ENCODE results near the gene MTMR3. TPM values are rescaled to one million over a fixed set of nuclear protein-coding genes. Genes with fewer than 3 reads are reported as not detected.

The MTMR3 gene
- total and polyA plus RNA-seq, 2 experiments from 2014 or later, result 12.6 to 22.2 TPM

GRCh38 chr22:30036656-30037055 is 153.7 kb downstream of the MTMR3 start:
- Histone ChIP-seq H3K79me2 (ENCODE audit: insufficient read depth) (no peaks in the 10 kb centered on the region), H3K9me3 (ENCODE audit: low read depth) (no peaks in the 10 kb centered on the region), H3K27me3 (replicated peaks; ENCODE audit: insufficient read depth) (no peaks in the 10 kb centered on the region), H3K4me2 (ENCODE audit: unreplicated experiment) (no peak overlapping the region), H3K4me1 (ENCODE audit: insufficient read depth) (peaks cover 20% of the 10 kb centered on the region), H3K9me2 (ENCODE audit: insufficient read depth) (no peaks in the 10 kb centered on the region), H4K20me1 (ENCODE audit: insufficient read depth) (no peaks in the 10 kb centered on the region), H3K36me3 (ENCODE audit: low read depth) (no peaks in the 10 kb centered on the region), H2AFZ (no peak overlapping the region), H3K27ac (no peak overlapping the region), H3K9ac (no peak overlapping the region), H3F3A (ENCODE audit: insufficient read depth) (peaks cover 21% of the 10 kb centered on the region), H3K4me3 (no peak overlapping the region)
- WGBS, 2 experiments (ENCODE audit: low coverage in 1 of 2, low lambda C conversion rate in 2 of 2, missing lambda C conversion rate in 2 of 2), result 41 to 46% methylated on average over 2 of the region's 2 CpGs
- peak; percentile 59 for DNase-seq
- in situ Hi-C loops (cut with MboI), result no loop called here
- no peak for TF ChIP-seq EZH2phosphoT487 (IDR thresholded peaks at IDR 0.05; ENCODE audit: insufficient read depth, low read depth)
- no peak for TF ChIP-seq EZH2 (IDR thresholded peaks at IDR 0.05; ENCODE audit: insufficient read depth, poor library complexity, severe bottlenecking)

GRCh38 chr22:30038219-30038618 is 155.2 kb downstream of the MTMR3 start:
- Histone ChIP-seq H3K9ac (no peak overlapping the region), H3K27ac (peak overlapping the region; percentile 38), H3K4me3 (no peak overlapping the region), H3F3A (ENCODE audit: insufficient read depth) (peaks cover 24% of the 10 kb centered on the region), H3K27me3 (replicated peaks; ENCODE audit: insufficient read depth) (no peaks in the 10 kb centered on the region), H4K20me1 (ENCODE audit: insufficient read depth) (no peaks in the 10 kb centered on the region), H3K4me1 (ENCODE audit: insufficient read depth) (peaks cover 23% of the 10 kb centered on the region), H3K9me2 (ENCODE audit: insufficient read depth) (no peaks in the 10 kb centered on the region), H3K9me3 (ENCODE audit: low read depth) (no peaks in the 10 kb centered on the region), H3K4me2 (ENCODE audit: unreplicated experiment) (peak overlapping the region; percentile 30), H3K79me2 (ENCODE audit: insufficient read depth) (no peaks in the 10 kb centered on the region), H3K36me3 (ENCODE audit: low read depth) (no peaks in the 10 kb centered on the region), H2AFZ (no peak overlapping the region)
- DNase-seq, result peak; percentile 78
- TF ChIP-seq EZH2 (IDR thresholded peaks at IDR 0.05; ENCODE audit: insufficient read depth, poor library complexity, severe bottlenecking) (no peak), EZH2phosphoT487 (IDR thresholded peaks at IDR 0.05; ENCODE audit: insufficient read depth, low read depth) (no peak)
- in situ Hi-C loops (cut with MboI), result no loop called here
- WGBS, 2 experiments (ENCODE audit: low coverage in 1 of 2, low lambda C conversion rate in 2 of 2, missing lambda C conversion rate in 2 of 2), result 43 to 45% methylated on average over 3 of the region's 3 CpGs

DNA sequence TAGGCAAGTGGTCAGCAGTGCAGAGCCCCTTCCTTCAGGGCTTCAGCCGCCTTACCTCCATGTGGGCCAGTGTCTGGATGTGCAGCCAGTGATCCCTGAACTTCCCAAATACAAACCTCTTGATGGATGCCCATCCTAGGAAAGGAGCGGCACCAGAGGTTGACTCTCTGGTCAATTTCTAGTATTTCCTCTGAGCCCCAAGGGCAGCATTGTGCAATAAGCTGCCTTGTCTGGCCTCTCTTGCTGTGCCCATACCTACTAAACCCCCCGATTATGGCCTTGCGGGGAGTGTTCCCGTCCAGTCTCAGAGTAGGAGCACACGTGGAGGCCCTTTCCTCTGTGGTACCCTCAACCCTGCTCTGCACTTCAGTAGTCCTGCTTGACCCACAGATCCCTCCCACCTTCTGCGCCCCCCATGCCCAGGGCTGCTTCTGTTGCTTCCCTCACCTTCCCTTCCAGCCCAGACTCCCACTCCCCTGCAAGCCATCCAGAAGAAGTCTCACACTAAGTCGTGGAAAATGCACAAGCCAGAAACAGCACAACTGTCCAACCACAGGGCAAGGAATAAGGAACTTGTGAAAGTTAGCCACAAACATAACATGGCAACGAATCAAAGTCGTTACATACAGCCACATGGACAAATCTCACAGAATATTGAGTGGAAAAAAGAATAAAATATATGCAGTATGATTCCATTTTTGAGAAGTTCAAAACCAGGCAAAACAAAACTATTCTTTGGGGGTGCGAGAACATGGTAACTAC is 157.7 kb downstream of the MTMR3 start:
- WGBS, 2 experiments (ENCODE audit: low coverage in 1 of 2, low lambda C conversion rate in 2 of 2, missing lambda C conversion rate in 2 of 2), result 87 to 89% methylated on average over 11 of the region's 11 CpGs

DNA sequence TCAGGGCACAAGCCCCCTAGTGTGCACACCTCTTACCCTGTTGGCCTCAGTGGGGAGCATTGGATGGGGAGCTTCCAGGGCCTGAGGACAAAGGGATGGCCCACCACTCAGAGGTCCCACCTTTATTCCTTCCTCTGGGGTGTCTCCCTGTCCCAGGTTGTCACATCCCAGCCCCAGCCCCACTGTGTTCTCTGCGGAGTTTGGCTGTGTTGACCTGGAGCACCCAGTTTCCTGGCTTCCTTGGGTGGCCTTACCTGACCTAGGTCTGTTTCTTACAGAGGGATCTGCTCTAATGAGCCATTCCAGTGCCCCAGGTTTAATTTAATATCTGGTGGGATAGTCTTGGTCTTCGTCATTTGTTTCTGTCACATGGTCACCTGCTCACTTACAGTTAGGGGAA is 158.5 kb downstream of the MTMR3 start:
- in situ Hi-C loops (cut with MboI), result no loop called here
- no peaks in the 10 kb centered on the region for H3K27me3 ChIP-seq (replicated peaks; ENCODE audit: insufficient read depth)
- no peaks in the 10 kb centered on the region for H3K9me2 ChIP-seq (ENCODE audit: insufficient read depth)
- no peak overlapping the region for H3K4me3 ChIP-seq
- 96 to 98% methylated on average over 2 of the region's 2 CpGs for WGBS, 2 experiments (ENCODE audit: low coverage in 1 of 2, low lambda C conversion rate in 2 of 2, missing lambda C conversion rate in 2 of 2)
- H3K36me3 ChIP-seq (ENCODE audit: low read depth), result no peaks in the 10 kb centered on the region
- no peaks in the 10 kb centered on the region for H3K9me3 ChIP-seq (ENCODE audit: low read depth)
- no peak overlapping the region for H3K9ac ChIP-seq
- no peak for TF ChIP-seq EZH2phosphoT487 (IDR thresholded peaks at IDR 0.05; ENCODE audit: insufficient read depth, low read depth)
- no peak for TF ChIP-seq EZH2 (IDR thresholded peaks at IDR 0.05; ENCODE audit: insufficient read depth, poor library complexity, severe bottlenecking)
- no peaks in the 10 kb centered on the region for H3K79me2 ChIP-seq (ENCODE audit: insufficient read depth)
- no peaks in the 10 kb centered on the region for H4K20me1 ChIP-seq (ENCODE audit: insufficient read depth)
- peaks cover 41% of the 10 kb centered on the region for H3F3A ChIP-seq (ENCODE audit: insufficient read depth)
- no peak overlapping the region for H3K27ac ChIP-seq
- H3K4me2 ChIP-seq (ENCODE audit: unreplicated experiment), result no peak overlapping the region
- H2AFZ ChIP-seq, result no peak overlapping the region
- no peak for DNase-seq
- peaks cover 38% of the 10 kb centered on the region for H3K4me1 ChIP-seq (ENCODE audit: insufficient read depth)

More for the DNA sequence above, 157.7 kb downstream of the MTMR3 start:
- Histone ChIP-seq H3K9me2 (ENCODE audit: insufficient read depth) (no peaks in the 10 kb centered on the region), H3K27ac (no peak overlapping the region), H4K20me1 (ENCODE audit: insufficient read depth) (no peaks in the 10 kb centered on the region), H2AFZ (no peak overlapping the region), H3K4me3 (no peak overlapping the region), H3K4me1 (ENCODE audit: insufficient read depth) (peaks cover 41% of the 10 kb centered on the region), H3K36me3 (ENCODE audit: low read depth) (no peaks in the 10 kb centered on the region), H3K27me3 (replicated peaks; ENCODE audit: insufficient read depth) (no peaks in the 10 kb centered on the region), H3K9ac (no peak overlapping the region), H3F3A (ENCODE audit: insufficient read depth) (peaks cover 41% of the 10 kb centered on the region), H3K4me2 (ENCODE audit: unreplicated experiment) (no peak overlapping the region), H3K9me3 (ENCODE audit: low read depth) (no peaks in the 10 kb centered on the region), H3K79me2 (ENCODE audit: insufficient read depth) (no peaks in the 10 kb centered on the region)
- DNase-seq, result no peak
- TF ChIP-seq EZH2 (IDR thresholded peaks at IDR 0.05; ENCODE audit: insufficient read depth, poor library complexity, severe bottlenecking) (no peak), EZH2phosphoT487 (IDR thresholded peaks at IDR 0.05; ENCODE audit: insufficient read depth, low read depth) (no peak)
- in situ Hi-C loops (cut with MboI), result no loop called here

Data from GM23248 (cell line).